Right atrium auricular region (tissue), 2 donors: Measurements from ENCODE around the gene INPP4B. TPM values are rescaled to one million over a fixed set of nuclear protein-coding genes. Genes with fewer than 3 reads are reported as not detected.

Source experiments
- DNase-seq: peaks from one replicate; pipeline ENCODE4 v3.0.0-alpha.2; 2019; ENCODE audit warnings: low spot score
- H3K27ac ChIP-seq, 2 donors: fragments of 200-600 bp; sonication (generic); 1 replicate in 1 of 2; 2 replicates in 1 of 2; pipeline ENCODE4 v1.5.1; 2016 to 2019
- H3K27me3 ChIP-seq, 2 donors: fragments of 200-600 bp; sonication (generic); one replicate each; pipeline versions ENCODE4 v1.5.1 to v1.6.0; 2017 to 2019
- H3K36me3 ChIP-seq: fragments of 200-600 bp; sonication (generic); one replicate; pipeline ENCODE4 v1.5.1; 2016
- H3K4me1 ChIP-seq, 2 donors: fragments of 200-600 bp; sonication (generic); one replicate each; pipeline versions ENCODE4 v1.5.1 to v1.6.0; 2017 to 2019
- H3K4me3 ChIP-seq, 2 donors: fragments of 200-600 bp; sonication (generic); 1 replicate in 1 of 2; 2 replicates in 1 of 2; pipeline ENCODE4 v1.5.1; 2017 to 2019; ENCODE audit warnings: mild to moderate bottlenecking in 1 of 2, moderate library complexity in 1 of 2
- H3K9me3 ChIP-seq, 2 donors: fragments of 200-600 bp; sonication (generic); one replicate each; pipeline ENCODE4 v1.5.1; 2019
- CTCF ChIP-seq, 2 donors: fragments of 200-600 bp; sonication (generic); IDR thresholded peaks; one replicate each; pipeline ENCODE4 v1.5.1; 2019; ENCODE audit warnings: antibody characterized with exemption in 2 of 2
- total RNA-seq, 2 donors: library from RNA; depleted of rRNA; stranded (reverse); fragments of >200 nt; gene quantifications; one replicate each; pipeline ENCODE4 v1.1.0, GENCODE V29; 2016

Gene INPP4B
- total RNA-seq = 10 to 100 TPM; 14.8 to 15.3 TPM

GRCh38 chr4:142846108-142846728 is at the start of gene INPP4B:
INPP4B (minus strand) TSS chr4:142846301.
- Histone ChIP-seq H3K4me3 (peak within 1 kb of the TSS; percentile 52 to 63), H3K27me3 (no peaks in the 10 kb centered on the region), H3K36me3 (no peaks in the 10 kb centered on the region), H3K4me1 (peaks cover 0 to 23% of the 10 kb centered on the region in 2 donors), H3K27ac (peak within 1 kb of the TSS; percentile 84), H3K9me3 (no peaks in the 10 kb centered on the region)
- DNase-seq = no peak
- TF ChIP-seq CTCF (IDR thresholded peaks at IDR 0.05) = no peak

- no peak overlapping the region for H3K4me3 ChIP-seq
- TF ChIP-seq CTCF (IDR thresholded peaks at IDR 0.05) = no peak
- H3K36me3 ChIP-seq = no peaks in the 10 kb centered on the region
- H3K4me1 ChIP-seq = no peaks in the 10 kb centered on the region
- no peak overlapping the region for H3K27ac ChIP-seq
- no peak for DNase-seq
- H3K27me3 ChIP-seq = no peaks in the 10 kb centered on the region
- H3K9me3 ChIP-seq = peaks cover 0 to 16% of the 10 kb centered on the region in 2 donors
Observed at GRCh38 chr4:142893012-142893411, 46.9 kb upstream of the INPP4B start.

- no peak overlapping the region for H3K27ac ChIP-seq
- no peak for DNase-seq
- no peak for TF ChIP-seq CTCF (IDR thresholded peaks at IDR 0.05)
- no peaks in the 10 kb centered on the region for H3K36me3 ChIP-seq
- no peaks in the 10 kb centered on the region for H3K4me1 ChIP-seq
- H3K9me3 ChIP-seq = no peaks in the 10 kb centered on the region
- no peak overlapping the region for H3K4me3 ChIP-seq
- no peaks in the 10 kb centered on the region for H3K27me3 ChIP-seq
Observed at GRCh38 chr4:142886566-142886965, 40.5 kb upstream of the INPP4B start.

GRCh38 chr4:142883040-142883832 is 37.1 kb upstream of the INPP4B start:
- H3K4me1 ChIP-seq = no peaks in the 10 kb centered on the region
- TF ChIP-seq CTCF (IDR thresholded peaks at IDR 0.05) = peak in 1 of 2 donors; percentile 60
- H3K4me3 ChIP-seq = no peak overlapping the region
- no peaks in the 10 kb centered on the region for H3K9me3 ChIP-seq
- H3K36me3 ChIP-seq = no peaks in the 10 kb centered on the region
- no peaks in the 10 kb centered on the region for H3K27me3 ChIP-seq
- no peak for DNase-seq
- no peak overlapping the region for H3K27ac ChIP-seq

GRCh38 chr4:142882159-142882558 is 36.1 kb upstream of the INPP4B start:
- H3K27ac ChIP-seq = no peak overlapping the region
- H3K27me3 ChIP-seq = no peaks in the 10 kb centered on the region
- DNase-seq = no peak
- no peak overlapping the region for H3K4me3 ChIP-seq
- H3K4me1 ChIP-seq = no peaks in the 10 kb centered on the region
- no peaks in the 10 kb centered on the region for H3K9me3 ChIP-seq
- H3K36me3 ChIP-seq = no peaks in the 10 kb centered on the region
- TF ChIP-seq CTCF (IDR thresholded peaks at IDR 0.05) = no peak
